ENCODE measurements around the gene B4GALT6. TPM values are rescaled to one million over a fixed set of nuclear protein-coding genes. Genes with fewer than 3 reads are reported as not detected.

The B4GALT6 gene
- total RNA-seq, 1 experiment from 2014 or later, result 16.1 TPM

DNA sequence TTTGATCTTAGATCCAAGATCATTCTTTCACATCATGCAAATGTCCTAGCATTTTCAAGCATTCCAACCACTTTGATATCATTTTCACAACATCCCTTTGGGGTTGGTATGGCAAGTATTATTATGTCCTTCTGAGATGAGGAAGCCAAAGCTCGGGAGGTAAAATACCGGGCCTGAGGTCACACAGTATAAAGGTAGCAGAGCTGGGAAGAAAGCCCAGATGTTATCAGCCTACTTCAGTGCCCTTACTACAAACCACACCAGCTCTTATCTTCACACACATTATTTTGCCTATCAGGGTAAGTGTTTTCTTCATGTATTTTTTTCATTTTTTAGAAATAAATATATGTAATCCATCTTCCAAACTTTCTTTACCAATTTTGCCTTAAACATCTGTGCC lies 4.2 kb upstream of the B4GALT6 start:
- peaks cover 4% of the 10 kb centered on the region; the same call in 1 of the 2 replicates for H3K79me2 ChIP-seq (ENCODE audit: insufficient read depth, low read length)
- no peak overlapping the region for H3K4me3 ChIP-seq (replicated peaks in 1 of 2; ENCODE audit: low read depth in 1 of 2, low read length in 2 of 2)
- H3K27ac ChIP-seq (ENCODE audit: low read depth, low read length), result no peak overlapping the region
- no peaks in the 10 kb centered on the region for H4K20me1 ChIP-seq (ENCODE audit: insufficient read depth)
- H3K4me2 ChIP-seq (ENCODE audit: low read length), result no peak overlapping the region
- H3K4me1 ChIP-seq (ENCODE audit: control insufficient read depth in 1 of 2, insufficient read depth in 2 of 2, low read length in 2 of 2), result peaks cover 3 to 27% of the 10 kb centered on the region in 2 experiments; a peak in 2 of 4 replicates
- TF ChIP-seq, protein P1, sequence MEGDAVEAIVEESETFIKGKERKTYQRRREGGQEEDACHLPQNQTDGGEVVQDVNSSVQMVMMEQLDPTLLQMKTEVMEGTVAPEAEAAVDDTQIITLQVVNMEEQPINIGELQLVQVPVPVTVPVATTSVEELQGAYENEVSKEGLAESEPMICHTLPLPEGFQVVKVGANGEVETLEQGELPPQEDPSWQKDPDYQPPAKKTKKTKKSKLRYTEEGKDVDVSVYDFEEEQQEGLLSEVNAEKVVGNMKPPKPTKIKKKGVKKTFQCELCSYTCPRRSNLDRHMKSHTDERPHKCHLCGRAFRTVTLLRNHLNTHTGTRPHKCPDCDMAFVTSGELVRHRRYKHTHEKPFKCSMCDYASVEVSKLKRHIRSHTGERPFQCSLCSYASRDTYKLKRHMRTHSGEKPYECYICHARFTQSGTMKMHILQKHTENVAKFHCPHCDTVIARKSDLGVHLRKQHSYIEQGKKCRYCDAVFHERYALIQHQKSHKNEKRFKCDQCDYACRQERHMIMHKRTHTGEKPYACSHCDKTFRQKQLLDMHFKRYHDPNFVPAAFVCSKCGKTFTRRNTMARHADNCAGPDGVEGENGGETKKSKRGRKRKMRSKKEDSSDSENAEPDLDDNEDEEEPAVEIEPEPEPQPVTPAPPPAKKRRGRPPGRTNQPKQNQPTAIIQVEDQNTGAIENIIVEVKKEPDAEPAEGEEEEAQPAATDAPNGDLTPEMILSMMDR (IDR thresholded peaks at IDR 0.05 in 2 of 3, conservative IDR thresholded peaks at IDR 0.05 in 1 of 3; ENCODE audit: borderline replicate concordance in 1 of 3, insufficient read depth in 1 of 3, low read depth in 2 of 3, low read length in 2 of 3), result no peak
- no peak for TF ChIP-seq SRF (IDR thresholded peaks at IDR 0.05; ENCODE audit: low read depth)
- TF ChIP-seq CEBPB (IDR thresholded peaks at IDR 0.05; ENCODE audit: low read depth), result no peak
- TF ChIP-seq, protein P2, sequence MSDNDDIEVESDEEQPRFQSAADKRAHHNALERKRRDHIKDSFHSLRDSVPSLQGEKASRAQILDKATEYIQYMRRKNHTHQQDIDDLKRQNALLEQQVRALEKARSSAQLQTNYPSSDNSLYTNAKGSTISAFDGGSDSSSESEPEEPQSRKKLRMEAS (IDR thresholded peaks at IDR 0.05), result no peak
- no peak for TF ChIP-seq POLR2A (IDR thresholded peaks at IDR 0.05; ENCODE audit: borderline replicate concordance, extremely low read depth, insufficient read depth, insufficient read length)
- TF ChIP-seq, protein P3, sequence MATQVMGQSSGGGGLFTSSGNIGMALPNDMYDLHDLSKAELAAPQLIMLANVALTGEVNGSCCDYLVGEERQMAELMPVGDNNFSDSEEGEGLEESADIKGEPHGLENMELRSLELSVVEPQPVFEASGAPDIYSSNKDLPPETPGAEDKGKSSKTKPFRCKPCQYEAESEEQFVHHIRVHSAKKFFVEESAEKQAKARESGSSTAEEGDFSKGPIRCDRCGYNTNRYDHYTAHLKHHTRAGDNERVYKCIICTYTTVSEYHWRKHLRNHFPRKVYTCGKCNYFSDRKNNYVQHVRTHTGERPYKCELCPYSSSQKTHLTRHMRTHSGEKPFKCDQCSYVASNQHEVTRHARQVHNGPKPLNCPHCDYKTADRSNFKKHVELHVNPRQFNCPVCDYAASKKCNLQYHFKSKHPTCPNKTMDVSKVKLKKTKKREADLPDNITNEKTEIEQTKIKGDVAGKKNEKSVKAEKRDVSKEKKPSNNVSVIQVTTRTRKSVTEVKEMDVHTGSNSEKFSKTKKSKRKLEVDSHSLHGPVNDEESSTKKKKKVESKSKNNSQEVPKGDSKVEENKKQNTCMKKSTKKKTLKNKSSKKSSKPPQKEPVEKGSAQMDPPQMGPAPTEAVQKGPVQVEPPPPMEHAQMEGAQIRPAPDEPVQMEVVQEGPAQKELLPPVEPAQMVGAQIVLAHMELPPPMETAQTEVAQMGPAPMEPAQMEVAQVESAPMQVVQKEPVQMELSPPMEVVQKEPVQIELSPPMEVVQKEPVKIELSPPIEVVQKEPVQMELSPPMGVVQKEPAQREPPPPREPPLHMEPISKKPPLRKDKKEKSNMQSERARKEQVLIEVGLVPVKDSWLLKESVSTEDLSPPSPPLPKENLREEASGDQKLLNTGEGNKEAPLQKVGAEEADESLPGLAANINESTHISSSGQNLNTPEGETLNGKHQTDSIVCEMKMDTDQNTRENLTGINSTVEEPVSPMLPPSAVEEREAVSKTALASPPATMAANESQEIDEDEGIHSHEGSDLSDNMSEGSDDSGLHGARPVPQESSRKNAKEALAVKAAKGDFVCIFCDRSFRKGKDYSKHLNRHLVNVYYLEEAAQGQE (IDR thresholded peaks at IDR 0.05; ENCODE audit: low read depth), result no peak
- TF ChIP-seq EZH2 (IDR thresholded peaks at IDR 0.05), result no peak
- no peak for TF ChIP-seq JUND (IDR thresholded peaks at IDR 0.05)
- no peak for TF ChIP-seq SP1 (IDR thresholded peaks at IDR 0.05; ENCODE audit: low read depth)
- no peak for TF ChIP-seq SIN3A (IDR thresholded peaks at IDR 0.05; ENCODE audit: low read depth)
- TF ChIP-seq ELF1 (IDR thresholded peaks at IDR 0.05; ENCODE audit: borderline replicate concordance, low read depth), result no peak
- no peak for TF ChIP-seq ZNF274 (IDR thresholded peaks at IDR 0.05; ENCODE audit: low read depth, low read length)
- no peak for TF ChIP-seq POLR2AphosphoS5 (IDR thresholded peaks at IDR 0.05; ENCODE audit: low read depth, low read length)
- no peak for TF ChIP-seq RAD21 (IDR thresholded peaks at IDR 0.05; ENCODE audit: low read depth)
- DNase-seq (ENCODE audit: low read depth, low spot score) (no peak), ATAC-seq (no peak)
- CTCF ChIA-PET, result no interaction called here
- H3K27me3 ChIP-seq (ENCODE audit: insufficient read depth, low read length), result no peaks in the 10 kb centered on the region
- no peaks in the 10 kb centered on the region; a peak in 1 of 4 replicates for H3K9me3 ChIP-seq (ENCODE audit: control insufficient read depth in 1 of 2, insufficient read depth in 1 of 2, low read depth in 1 of 2, low read length in 2 of 2)
- no TSS peak for BruUV-seq (replicated peaks)
- RAD21 ChIA-PET (ENCODE audit: low non-redundant PET in 1 of 2, low total read pairs in 2 of 2, uncharacterized antibody in 2 of 2, unreplicated experiment in 2 of 2), result no interaction called here
- POLR2A ChIA-PET, result interaction anchor here (1.0 kb wide), 1 partner anchor 10 kb away, joined by 3 read pairs; no protein-coding TSS in a partner anchor
- no peak overlapping the region for H2AFZ ChIP-seq (ENCODE audit: low read depth, low read length, poor library complexity, severe bottlenecking)
- intact Hi-C loops (cut with micrococcal nuclease), result no loop called here
- no peaks in the 10 kb centered on the region for H3K9me2 ChIP-seq (ENCODE audit: insufficient read depth)
- H3K9ac ChIP-seq (ENCODE audit: low read length), result no peak overlapping the region
- no peaks in the 10 kb centered on the region for H3K36me3 ChIP-seq (ENCODE audit: control insufficient read depth in 1 of 2, insufficient read depth in 2 of 2, low read length in 2 of 2)
